ENCODE data around the gene TMEM273.

Gene TMEM273

DNA sequence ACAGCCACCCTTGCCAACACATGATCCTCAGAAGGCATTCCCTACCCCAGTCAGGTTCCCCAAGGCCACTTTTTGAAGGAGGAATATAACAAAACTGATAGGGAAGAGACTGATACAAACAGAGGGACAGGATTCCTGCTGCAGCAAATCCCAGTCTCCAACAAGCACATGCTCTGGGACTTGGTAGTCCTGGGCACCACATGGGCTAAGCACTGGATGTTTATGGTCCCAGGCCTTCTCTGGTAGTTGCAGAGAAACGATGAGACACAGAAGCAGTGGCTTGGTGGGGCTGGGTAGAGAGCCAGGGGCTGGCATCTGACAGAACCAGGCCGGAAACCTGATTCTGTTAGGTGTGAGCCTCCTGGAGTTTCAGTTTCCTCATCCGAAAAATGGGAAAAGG is 76.1 kb downstream of the TMEM273 start:
- DNase-seq = no peak

DNA sequence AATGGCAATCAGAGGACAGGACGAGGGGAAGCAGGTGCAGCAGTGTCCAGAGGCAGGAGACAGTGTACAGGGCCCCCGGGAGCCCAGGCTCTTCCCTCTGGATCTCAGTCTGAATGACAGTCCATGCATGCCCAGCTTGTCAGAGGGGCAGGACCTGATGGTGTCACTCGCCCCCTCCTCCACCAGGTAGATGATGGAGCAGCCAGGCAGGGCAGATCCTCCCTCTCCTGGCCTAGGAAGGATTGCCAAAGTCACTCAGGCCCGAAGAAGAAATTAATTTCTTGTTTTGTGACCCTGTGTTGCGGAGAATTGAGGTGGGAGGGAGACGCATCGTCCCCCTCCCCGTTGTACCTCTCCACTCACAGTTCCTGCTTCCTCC is 76.9 kb downstream of the TMEM273 start:
- DNase-seq = no peak

DNA sequence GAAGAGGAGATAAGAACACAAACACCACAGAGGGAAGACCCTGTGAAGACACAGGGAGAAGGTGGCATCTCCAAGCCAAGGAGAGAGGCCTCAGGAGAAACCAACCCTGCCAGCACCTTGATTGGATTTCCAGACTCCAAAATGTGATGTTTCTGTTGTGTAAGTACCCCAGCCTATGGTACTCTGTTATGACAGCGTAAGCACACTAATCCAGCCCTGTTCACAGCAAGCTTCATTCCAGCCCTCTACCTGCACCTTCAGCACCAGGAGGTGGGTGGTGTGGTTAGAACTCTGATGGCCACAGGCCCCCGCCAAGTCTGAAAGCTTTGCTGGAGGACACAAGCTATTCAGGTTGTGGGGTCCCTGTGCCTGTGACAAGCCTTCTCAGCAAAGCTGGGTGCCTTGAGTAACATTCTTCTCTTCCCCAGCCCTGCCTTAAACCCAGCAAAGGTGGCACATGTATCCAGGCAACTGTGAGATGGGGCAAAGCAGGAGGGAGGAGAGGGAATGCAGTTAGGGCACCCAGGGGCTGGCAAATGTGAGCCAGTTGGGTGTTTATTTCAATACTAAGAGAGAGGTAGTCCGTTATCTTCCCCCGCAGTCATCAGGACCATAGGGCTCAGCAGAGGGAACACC is 77.4 kb downstream of the TMEM273 start:
- DNase-seq = no peak

DNA sequence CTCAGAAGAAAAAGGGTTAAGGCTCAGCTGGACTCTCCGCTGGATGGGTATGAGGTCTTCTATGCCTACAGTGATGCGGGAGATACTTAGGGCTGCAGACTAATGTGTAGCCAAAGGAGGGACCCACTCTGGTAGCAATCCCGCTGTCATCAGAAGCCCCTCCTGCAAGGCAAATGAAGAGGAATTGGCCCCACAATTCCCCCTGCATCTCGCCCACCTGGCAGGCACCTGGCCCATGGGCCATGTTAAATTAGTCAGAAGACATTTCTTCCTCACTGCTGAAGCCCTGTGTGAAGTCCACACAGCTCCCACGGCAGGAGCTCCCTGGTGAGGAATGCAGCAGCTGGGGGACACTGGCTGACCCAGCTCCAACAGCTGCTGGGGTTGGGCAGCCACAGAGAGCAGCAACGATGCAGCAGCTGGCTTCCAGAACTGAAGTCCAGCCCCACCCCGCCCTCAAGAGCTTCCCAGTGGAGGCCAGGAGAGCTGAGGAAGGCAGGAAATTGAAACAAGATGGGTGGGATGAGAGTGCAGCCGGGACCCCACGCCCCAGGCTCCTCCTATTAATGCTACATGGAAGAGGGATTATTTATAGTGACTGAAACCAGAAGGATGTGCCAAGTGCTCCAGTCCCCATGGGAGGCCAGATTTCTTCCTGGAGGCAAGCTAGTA is 78.4 kb downstream of the TMEM273 start:
- DNase-seq = no peak

DNA sequence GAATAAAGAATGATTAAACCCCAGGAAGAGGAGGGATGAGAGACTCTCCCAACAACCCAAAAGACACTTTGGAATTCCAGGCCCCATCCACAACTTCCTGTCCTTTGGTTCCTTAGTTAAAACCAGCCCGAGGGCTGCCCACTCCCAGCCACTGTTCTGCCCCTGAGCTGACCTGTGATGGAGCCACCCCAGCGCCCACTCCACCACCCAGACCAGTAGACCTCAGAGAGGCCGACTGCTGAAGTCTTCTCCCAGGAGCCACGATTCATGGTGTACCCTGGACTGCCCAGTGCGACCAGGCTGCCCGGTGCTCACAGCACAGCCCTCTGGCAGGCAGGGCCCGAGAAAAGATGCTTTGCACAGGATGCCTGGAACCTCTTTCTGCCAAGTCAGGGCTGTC is 79.5 kb downstream of the TMEM273 start:
- no peak for DNase-seq

DNA sequence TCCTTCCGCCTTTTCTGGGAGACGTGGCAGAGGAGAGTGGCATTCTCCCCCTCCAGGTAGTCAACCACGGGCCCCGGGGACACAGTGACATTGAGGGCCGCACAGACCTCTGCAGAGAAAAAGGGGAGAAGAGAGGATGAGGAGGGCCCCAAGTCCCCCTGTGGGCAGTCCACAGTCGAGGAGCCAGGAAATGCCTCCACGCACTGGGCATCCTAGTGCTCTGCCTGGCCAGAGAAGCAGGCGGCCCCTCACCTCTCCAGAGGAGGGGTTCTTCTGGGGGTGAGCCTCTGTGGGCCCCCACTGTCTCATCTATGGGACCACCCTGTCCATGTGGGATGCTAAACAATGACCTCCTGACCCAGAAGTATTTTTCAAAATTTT is 80.3 kb downstream of the TMEM273 start:
- DNase-seq = no peak

DNA sequence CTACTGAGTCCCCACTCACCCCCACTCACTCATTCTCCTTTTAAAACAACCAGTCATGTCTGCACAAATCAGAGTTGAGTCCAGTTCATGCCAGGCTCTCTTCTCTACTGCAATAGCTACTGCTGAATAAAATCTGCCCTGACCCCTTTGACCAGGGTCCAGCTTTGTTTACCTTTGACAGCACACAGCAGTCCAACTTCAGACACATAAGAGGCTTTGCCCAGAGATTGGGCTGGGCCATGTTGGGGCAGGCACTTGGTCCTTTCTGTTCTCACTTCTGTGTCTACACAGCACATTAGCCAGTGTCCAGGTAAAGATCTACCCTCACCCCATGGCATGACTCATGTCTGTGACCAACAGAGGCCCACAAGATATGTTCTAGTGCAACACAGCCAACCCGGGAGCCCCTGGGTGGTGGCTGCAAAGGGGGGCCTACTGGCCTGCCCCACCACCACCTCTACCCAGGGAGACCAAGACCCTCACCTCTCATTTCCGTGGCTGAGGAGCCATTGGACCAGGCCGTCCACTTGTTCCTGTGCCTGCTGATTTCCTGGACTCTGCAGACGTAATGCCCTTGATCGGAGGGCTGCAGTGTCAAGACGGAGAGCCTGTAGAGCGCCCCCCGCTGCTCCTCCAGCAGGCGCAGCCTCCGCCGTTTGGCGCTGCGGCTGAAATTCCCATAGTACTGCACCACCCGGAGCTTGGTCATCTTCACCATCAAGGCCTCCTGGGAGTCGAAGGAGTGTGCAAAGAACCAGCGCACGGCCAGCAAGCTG is 80.9 kb downstream of the TMEM273 start:
- DNase-seq = no peak

DNA sequence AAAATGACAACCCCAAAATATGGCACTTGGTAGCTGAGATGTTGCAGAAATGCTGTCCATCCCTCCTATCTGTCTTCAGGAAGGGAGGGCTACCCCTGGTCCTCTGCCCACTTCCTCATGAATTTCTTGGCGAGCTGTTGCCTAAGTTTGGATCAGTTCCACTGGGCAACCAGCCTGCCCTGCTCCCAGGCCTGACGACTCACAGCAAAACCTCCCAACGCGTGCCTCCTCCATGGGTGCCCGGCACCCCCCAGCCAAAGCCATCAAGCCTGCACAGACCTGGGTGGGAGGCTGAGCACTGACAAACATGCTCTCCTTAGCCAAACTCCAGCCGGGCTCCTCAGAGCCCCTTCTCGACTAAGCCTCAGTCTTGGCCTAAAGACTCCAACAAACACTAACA is 81.7 kb downstream of the TMEM273 start:
- DNase-seq = no peak

DNA sequence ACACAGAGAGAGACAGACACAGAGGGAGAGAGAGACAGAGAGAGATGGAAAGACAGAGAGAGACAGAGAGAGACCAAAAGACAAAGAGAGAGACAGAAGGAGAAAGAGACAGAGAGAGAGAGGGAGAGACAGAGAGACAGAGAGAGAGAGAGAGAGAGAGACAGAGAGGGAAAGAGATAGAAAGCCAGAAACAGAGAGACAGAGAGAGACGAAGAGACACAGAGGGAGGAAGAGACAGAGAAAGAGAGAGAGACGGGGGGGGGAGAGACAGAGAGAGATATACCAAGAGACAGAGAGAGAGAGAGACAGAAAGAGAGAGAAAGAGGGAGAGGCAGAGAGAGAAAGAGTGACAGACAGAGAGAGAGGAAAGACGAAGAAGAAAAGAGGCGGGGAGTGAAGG is 83.1 kb downstream of the TMEM273 start:
- no peak for DNase-seq
